ENCODE results near the gene VEZT.

DNA sequence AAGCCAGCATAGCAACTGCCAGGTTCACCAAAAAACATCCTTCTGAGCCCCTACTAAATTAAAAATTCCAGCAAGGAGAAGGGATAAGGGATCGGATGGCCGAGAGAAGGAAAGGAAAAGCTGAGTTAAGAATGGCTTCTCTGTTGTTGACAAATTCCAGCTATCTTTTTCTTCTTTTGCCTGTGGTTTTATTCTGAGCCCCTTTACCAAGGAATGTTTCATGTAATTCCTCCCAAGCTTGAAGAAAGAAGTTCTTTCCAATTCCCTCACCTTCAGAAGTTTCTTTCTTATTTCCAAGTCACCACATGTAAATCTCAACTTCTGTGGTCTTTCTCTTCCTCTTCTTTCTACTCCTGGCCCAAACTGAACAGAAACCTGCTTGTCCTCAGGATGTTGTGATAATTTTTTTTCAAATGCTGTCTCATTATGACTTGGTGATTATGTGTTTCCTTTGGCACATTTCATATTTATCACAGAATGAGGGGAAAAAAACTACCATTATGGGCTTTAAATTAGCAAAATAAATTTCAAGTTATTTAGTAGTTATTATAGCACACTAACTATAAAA lies 40.3 kb upstream of the VEZT start:
- TF ChIP-seq SP1 (IDR thresholded peaks at IDR 0.05) (no peak), FOXM1 (IDR thresholded peaks at IDR 0.05; ENCODE audit: borderline replicate concordance) (no peak), ARNT (IDR thresholded peaks at IDR 0.05) (no peak), NFRKB (IDR thresholded peaks at IDR 0.05) (no peak), BHLHE40 (IDR thresholded peaks at IDR 0.05; ENCODE audit: borderline replicate concordance) (no peak), TARDBP (IDR thresholded peaks at IDR 0.05) (no peak), LEF1 (IDR thresholded peaks at IDR 0.05; ENCODE audit: borderline replicate concordance) (no peak)
